AG04449 (cell line): Measurements from ENCODE around the gene UCP1.

Source experiments
- CTCF ChIA-PET: fragments of 350-600 bp; formaldehyde crosslinking; extraction: SDS; loops from one replicate; lab custom pipeline; 2021; ENCODE audit warnings: antibody characterized with exemption; lab: Yijun Ruan, JAX
- POLR2A ChIA-PET: fragments of 400-600, 350-600 bp; formaldehyde crosslinking; extraction: SDS; loops from one replicate; lab custom pipeline; 2020; ENCODE audit warnings: antibody characterized with exemption, inconsistent platforms; lab: Yijun Ruan, JAX
- DNase-seq: peaks from one replicate; pipeline ENCODE4 v3.0.0-alpha.2; 2010; ENCODE audit warnings: low read depth, low spot score
- H3K4me3 ChIP-seq: 2 replicates; pipeline ENCODE4 v1.5.1; 2011; ENCODE audit warnings: low read depth, mild to moderate bottlenecking, control low read depth, low read length
- TF ChIP-seq, protein P1 (sequence below): IDR thresholded peaks from one replicate; pipeline ENCODE4 v1.5.1; 2011; ENCODE audit warnings: mild to moderate bottlenecking, moderate library complexity, low read length, control low read depth, inconsistent platforms; ENCODE audit not compliant: insufficient read depth; ENCODE audit errors: missing control alignments

Gene UCP1, protein sequence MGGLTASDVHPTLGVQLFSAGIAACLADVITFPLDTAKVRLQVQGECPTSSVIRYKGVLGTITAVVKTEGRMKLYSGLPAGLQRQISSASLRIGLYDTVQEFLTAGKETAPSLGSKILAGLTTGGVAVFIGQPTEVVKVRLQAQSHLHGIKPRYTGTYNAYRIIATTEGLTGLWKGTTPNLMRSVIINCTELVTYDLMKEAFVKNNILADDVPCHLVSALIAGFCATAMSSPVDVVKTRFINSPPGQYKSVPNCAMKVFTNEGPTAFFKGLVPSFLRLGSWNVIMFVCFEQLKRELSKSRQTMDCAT

DNA sequence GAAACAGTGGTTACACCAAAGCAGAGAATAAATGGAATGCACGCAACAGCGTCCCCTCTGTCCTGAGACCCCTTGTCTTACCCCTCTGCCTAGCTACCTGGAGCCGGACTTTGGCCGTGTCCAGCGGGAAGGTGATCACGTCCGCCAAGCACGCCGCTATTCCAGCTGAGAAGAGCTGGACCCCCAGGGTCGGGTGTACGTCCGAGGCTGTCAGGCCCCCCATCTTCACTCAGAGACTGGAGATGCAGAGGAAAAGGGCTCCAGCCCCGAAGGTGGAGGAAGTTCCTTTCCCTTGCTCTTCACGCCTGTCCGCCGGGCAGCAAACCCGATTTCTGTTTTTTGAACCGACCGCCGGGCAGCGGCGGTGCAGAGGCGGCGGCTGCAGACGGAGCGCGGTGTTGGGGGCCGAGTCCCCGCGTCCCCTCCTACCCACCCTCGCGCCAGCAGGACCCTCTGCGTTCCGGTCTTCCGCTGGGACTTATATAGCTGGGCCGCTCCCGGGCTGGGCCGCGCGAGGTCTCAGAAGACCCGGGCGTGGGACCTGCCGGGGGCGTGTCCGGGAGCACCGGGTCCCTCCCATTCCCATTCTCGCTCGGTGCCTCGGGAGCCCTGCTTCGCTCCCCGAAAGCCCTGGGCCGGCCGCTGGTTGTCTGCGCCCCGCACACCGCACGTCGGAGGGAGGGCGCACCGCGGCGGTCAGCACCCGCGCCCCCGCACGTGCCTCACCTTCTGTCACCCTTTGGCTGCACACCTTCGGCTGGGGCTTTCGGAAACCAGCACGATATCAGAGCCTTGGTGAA is at the start of gene UCP1:
Gene UCP1, minus strand, starts transcription at position 455 of the 800 bp plus-strand sequence. Its CDS starts 232 bp downstream, at position 223.
- CTCF ChIA-PET = interaction anchor here (0.6 to 0.7 kb wide), 2 partner anchors 17 to 258 kb away, joined by 3 to 4 read pairs; no protein-coding TSS in a partner anchor

DNA sequence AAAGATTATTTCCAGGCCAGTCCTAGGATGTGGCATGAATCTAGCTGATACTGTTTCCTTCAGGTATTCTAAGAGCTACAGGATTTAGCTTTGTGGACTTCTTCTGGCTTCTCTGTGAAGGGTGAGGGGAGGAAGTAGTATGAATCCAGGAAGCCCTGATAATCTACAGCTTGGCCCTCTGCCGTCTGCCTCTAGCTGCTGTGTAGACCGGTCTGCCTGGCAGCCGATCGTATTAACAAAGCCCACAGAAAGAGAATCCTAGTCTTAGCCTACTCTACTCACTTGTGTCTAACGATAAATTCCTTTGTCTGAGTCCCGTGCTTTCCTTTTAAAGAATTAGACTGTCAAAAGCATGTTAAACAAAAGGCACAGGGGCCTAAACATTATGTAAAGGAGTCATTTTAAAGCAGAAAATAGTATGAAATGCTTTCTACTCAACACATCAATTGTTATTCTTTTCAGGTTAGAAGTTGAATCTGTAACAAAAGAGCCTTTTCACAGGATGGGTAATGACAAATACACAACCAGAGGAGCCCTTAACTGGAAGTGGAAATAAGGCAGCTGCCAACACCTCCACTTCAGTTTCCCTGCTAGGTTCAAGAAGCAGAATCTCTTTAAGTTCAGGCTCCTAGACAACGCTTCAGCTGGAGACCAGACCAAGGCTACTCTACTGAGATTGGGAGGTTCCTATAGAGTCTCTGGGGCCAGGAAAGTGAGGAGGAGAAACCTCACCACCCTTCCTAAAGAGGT is 48.9 kb upstream of the UCP1 start:
- no peak for DNase-seq

More for the DNA sequence above, at the start of gene UCP1:
- H3K4me3 ChIP-seq = peak within 1 kb of the TSS; percentile 44
- TF ChIP-seq, protein P1, sequence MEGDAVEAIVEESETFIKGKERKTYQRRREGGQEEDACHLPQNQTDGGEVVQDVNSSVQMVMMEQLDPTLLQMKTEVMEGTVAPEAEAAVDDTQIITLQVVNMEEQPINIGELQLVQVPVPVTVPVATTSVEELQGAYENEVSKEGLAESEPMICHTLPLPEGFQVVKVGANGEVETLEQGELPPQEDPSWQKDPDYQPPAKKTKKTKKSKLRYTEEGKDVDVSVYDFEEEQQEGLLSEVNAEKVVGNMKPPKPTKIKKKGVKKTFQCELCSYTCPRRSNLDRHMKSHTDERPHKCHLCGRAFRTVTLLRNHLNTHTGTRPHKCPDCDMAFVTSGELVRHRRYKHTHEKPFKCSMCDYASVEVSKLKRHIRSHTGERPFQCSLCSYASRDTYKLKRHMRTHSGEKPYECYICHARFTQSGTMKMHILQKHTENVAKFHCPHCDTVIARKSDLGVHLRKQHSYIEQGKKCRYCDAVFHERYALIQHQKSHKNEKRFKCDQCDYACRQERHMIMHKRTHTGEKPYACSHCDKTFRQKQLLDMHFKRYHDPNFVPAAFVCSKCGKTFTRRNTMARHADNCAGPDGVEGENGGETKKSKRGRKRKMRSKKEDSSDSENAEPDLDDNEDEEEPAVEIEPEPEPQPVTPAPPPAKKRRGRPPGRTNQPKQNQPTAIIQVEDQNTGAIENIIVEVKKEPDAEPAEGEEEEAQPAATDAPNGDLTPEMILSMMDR = no peak
- no peak for DNase-seq
- POLR2A ChIA-PET = no interaction called here

DNA sequence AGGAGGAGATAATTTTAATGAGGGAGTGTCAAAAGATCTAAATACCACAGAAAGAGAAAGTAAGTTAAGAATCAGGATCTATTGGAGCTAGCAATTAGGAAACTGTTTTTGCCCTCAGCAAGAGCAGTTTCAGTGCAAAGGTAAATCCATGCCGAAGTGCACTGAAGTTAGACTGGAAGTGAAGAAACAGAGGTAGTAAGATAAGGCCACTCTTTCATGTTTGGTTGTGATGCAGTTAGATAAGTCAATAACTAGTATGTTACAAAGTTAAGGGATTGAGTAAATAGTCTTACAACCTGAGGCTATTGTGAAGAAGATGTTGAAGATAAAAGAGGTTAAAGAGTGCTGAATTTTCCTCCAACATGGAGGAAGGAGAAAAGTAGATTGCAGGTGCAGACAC is 46.7 kb upstream of the UCP1 start:
- no peak for DNase-seq
- TF ChIP-seq, protein P1 = no peak
- CTCF ChIA-PET = interaction anchor here (1.4 kb wide), 1 partner anchor 256 kb away, joined by 4 read pairs; no protein-coding TSS in a partner anchor
- no peak overlapping the region for H3K4me3 ChIP-seq
- POLR2A ChIA-PET = no interaction called here

More for the DNA sequence above, 48.9 kb upstream of the UCP1 start:
- POLR2A ChIA-PET = no interaction called here
- CTCF ChIA-PET = interaction anchor here (0.9 kb wide), 1 partner anchor 232 kb away, joined by 4 read pairs; no protein-coding TSS in a partner anchor
- TF ChIP-seq, protein P1 = no peak
- no peak overlapping the region for H3K4me3 ChIP-seq

DNA sequence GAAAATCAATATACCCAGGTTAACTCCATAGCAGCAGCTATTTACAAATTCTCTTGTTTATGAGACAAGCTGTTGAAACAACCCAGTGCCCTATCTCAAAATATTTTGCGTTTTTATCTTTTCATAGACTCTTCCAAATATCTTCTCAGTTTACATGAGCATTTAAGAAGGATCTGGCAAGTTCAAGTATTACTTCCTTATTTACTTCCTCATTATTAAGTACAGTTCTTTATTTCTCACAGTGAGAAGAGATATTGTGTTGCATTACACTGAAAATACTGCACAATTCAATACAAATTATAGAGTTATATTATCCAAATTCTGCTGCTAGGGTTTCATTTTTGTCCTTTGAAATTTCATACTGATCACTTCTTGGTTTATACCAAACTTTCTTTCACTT is 43.6 kb upstream of the UCP1 start:
- TF ChIP-seq, protein P1 = no peak
- ChIA-PET CTCF (interaction anchor here (0.8 to 1.1 kb wide), 2 partner anchors 252 to 282 kb away, joined by 4 read pairs; no protein-coding TSS in a partner anchor), POLR2A (no interaction called here)

DNA sequence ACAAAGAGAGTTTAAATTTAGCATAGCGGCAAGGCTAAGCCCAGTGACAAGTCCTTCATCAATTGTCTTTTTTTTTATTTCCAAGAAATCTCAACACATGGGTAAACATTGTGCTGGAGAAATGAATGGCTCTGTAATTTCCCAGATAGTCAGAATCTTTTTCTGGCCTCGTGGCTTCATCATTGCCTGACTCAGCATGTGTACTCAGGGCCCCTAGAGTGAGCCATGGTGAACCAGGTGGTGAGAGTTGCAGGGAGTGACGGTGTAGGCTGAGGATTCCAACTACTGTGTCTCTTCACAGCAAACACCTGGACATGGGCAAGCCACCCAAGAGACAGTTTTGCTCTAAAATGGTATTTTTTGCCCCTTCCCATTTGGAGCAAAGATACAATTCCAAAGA is 43.1 kb upstream of the UCP1 start:
- POLR2A ChIA-PET = no interaction called here
- DNase-seq = no peak
- TF ChIP-seq, protein P1 = no peak
- H3K4me3 ChIP-seq = no peak overlapping the region
- CTCF ChIA-PET = interaction anchor here (0.8 to 1.1 kb wide), 2 partner anchors 252 to 282 kb away, joined by 4 read pairs; no protein-coding TSS in a partner anchor

More for the DNA sequence above, 43.6 kb upstream of the UCP1 start:
- H3K4me3 ChIP-seq = no peak overlapping the region
- DNase-seq = no peak
